NB4 (cell line): ENCODE measurements around the gene ASCC1.
A peak's percentile ranks its signal among the peaks of the same experiment; 100 is the strongest.

Experiments
- DNase-seq: peaks from one replicate; pipeline ENCODE4 v3.0.0; 2010; ENCODE audit warnings: low read depth
- H3K4me3 ChIP-seq: one replicate; pipeline ENCODE4 v1.5.1; 2011; ENCODE audit warnings: mild to moderate bottlenecking, low read depth, low read length, moderate library complexity
- MYC ChIP-seq: IDR thresholded peaks from 2 replicates; pipeline ENCODE4 v1.6.1; 2011; ENCODE audit warnings: low read depth, low read length
- POLR2A ChIP-seq: IDR thresholded peaks from 2 replicates; pipeline ENCODE4 v1.6.1; 2011; ENCODE audit warnings: mild to moderate bottlenecking; ENCODE audit not compliant: insufficient read length; ENCODE audit errors: extremely low read depth
- TF ChIP-seq, protein P1 (sequence below): IDR thresholded peaks from 2 replicates; pipeline ENCODE4 v1.6.1; 2011; ENCODE audit warnings: low read depth, low read length
- TF ChIP-seq, protein P2 (sequence below): IDR thresholded peaks from one replicate; pipeline ENCODE4 v1.5.1; 2012; ENCODE audit warnings: low read depth, low read length

ASCC1 gene

DNA sequence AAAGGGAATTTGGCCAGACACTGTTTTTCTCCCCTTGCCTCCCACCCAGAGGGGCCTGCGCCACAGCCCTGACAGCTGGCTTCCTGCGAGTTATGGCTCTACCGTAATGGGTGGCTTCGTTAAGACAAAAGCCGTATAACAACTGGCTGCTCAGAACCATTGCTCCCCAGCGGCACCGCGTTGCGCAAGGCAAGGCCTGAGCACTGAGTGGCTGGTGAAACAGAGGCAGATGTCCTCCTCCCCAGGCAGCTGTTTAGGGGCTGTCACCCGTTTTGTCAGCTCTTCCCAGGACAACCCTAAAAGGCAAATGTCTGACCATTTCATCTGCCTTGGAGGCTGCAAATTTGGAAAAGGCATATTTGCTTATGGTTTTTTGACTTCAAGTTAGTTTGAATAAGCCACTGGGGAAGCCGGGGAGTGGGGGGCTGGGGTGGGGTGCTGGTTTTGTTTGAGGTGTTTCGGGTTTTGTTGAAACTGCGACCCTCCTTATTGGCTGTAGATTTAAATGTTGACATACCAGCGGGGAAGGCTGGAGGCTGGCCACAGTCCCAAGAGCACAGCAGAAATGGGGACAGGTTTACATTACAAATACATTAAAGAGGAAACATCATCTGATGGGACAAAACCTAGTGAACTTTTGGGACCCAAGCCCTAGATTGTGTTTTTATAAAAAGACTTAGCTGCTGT is 127.0 kb downstream of the ASCC1 start:
- H3K4me3 ChIP-seq, result peak overlapping the region; percentile 26
- TF ChIP-seq, protein P1, sequence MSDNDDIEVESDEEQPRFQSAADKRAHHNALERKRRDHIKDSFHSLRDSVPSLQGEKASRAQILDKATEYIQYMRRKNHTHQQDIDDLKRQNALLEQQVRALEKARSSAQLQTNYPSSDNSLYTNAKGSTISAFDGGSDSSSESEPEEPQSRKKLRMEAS, result peak; percentile 85
- TF ChIP-seq MYC (peak; percentile 75), POLR2A (no peak)
- TF ChIP-seq, protein P2, sequence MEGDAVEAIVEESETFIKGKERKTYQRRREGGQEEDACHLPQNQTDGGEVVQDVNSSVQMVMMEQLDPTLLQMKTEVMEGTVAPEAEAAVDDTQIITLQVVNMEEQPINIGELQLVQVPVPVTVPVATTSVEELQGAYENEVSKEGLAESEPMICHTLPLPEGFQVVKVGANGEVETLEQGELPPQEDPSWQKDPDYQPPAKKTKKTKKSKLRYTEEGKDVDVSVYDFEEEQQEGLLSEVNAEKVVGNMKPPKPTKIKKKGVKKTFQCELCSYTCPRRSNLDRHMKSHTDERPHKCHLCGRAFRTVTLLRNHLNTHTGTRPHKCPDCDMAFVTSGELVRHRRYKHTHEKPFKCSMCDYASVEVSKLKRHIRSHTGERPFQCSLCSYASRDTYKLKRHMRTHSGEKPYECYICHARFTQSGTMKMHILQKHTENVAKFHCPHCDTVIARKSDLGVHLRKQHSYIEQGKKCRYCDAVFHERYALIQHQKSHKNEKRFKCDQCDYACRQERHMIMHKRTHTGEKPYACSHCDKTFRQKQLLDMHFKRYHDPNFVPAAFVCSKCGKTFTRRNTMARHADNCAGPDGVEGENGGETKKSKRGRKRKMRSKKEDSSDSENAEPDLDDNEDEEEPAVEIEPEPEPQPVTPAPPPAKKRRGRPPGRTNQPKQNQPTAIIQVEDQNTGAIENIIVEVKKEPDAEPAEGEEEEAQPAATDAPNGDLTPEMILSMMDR, result no peak
- peak; percentile 96 for DNase-seq

DNA sequence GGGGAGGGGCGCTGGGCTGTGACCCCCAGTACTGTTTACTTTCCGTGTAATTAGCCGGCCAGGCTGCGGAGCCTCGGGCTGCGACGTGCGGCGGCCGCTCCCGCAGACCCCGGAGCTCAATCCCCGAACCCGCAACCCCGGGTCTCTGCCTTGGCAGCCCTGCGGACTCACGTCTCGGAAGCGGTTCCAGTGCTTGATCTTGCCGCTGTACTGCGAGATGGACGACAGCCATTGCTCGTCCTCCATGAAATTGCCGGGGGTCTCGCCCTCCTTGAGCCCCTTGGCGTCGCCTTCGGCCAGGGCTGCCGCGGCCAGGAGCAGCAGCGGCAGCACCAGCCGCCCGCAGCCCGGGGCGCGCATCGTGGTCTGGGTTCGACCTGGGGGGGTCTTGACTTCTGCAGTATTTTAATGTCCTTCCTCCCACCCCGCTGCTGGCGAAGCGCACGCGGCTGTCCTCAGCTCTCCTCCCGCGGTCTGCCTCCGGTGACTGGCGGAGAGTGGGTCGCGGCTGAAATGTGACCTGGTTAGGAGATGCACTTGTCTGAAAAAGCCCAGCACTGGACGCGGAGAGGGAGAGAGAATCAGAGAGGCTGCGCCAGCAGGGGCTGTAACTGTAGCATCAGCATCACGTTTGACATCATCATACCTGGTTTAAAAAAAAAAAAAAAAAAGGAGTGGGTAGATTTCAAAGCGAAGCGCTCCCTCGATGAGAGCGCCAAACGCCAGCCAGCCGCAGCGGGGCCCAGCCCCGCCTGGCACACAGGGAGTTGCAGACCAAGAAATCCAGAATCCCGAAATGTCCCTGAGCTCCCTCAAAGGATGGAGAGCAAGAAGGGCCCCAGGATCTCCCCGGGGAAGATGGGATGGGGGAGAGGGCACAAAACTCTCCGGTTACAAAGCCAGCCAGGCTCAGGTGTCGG is 127.8 kb downstream of the ASCC1 start, which contains the start of gene SPOCK2:
Gene SPOCK2, minus strand, starts transcription at position 583 of the 920 bp plus-strand sequence. Its CDS starts 223 bp downstream, at position 360.
- DNase-seq, result peak; percentile 44
- H3K4me3 ChIP-seq, result peak within 1 kb of the TSS; percentile 26
- TF ChIP-seq, protein P1, result no peak

DNA sequence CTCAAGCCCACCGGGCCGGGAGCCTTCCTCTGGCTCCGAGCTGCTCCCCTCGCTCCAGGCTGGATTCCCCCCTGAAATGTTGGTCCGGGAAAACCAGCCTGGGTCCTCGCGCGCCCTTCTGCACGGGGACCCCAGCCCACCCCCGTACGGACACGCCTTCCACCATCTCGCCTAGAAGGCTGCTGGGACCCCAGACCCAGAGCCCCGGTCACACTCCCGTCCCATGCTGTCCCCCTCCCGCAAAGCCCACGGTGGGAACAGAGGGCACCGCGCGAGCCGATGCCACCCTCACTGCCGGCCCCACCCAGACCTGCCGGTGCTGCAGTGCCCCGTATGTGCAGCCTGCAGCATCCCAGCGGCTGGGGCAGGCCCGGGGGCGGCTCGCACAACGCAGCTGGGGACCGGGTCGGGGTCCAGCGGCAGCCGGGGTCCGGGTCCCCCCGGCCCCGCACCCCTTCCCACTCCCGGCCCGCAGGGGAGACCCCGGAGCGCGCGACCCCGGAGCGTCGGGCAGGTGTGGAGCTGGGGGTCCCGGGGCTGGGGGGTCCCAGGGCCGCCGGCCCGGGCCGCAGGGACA is 128.6 kb downstream of the ASCC1 start:
- no peak for DNase-seq
- TF ChIP-seq, protein P1, result no peak
- TF ChIP-seq POLR2A, result no peak
- TF ChIP-seq MYC, result no peak
- TF ChIP-seq, protein P2, result no peak
- no peak overlapping the region for H3K4me3 ChIP-seq

DNA sequence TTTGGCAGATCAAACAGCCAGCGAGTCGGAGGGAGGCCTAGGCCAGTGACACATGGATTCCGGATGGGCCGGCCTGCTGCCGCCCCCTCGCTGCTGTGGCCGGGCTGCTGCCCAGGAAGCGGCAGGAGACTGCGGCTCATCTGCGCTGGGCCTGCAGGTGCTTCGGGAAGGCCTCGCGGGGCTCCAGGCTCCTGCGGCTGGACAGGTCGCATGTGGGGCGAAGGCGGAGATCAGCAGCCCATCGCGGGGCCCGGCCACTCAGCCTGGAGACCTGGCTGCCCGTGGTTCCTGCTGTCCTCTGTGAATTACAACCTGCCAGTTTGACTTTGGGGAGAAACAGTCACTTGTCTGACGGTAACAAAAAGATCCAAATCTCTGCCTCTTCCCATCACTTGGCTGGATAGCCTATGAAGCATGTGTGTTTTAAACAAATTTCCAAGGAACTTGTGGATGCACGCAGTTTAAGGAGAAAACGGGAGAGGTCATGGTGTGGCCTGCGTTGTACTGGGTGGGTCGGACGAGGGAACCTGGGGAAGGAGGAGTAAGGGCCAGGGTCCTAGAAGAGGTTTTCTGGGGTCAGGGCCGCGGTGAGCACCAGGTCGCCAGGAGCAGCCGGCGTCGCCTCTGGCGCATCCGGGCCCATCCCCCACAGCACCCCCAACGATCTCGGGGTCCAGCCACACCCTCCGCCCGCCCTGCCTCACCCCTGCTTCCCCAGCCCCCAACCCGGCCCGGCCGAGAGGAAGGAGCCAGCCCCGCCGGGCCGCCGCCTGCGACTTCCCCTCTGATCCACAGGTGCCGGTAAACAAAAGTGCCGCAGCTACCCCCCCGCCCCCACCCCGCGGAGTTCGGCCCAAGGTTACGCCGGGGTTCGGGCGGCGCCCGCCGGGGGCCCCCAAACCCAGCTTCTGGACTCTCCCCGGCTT is 129.3 kb downstream of the ASCC1 start:
- DNase-seq, result no peak
- TF ChIP-seq, protein P2, result no peak
- no peak for TF ChIP-seq POLR2A
- TF ChIP-seq, protein P1, result no peak
- no peak for TF ChIP-seq MYC
- H3K4me3 ChIP-seq, result no peak overlapping the region

DNA sequence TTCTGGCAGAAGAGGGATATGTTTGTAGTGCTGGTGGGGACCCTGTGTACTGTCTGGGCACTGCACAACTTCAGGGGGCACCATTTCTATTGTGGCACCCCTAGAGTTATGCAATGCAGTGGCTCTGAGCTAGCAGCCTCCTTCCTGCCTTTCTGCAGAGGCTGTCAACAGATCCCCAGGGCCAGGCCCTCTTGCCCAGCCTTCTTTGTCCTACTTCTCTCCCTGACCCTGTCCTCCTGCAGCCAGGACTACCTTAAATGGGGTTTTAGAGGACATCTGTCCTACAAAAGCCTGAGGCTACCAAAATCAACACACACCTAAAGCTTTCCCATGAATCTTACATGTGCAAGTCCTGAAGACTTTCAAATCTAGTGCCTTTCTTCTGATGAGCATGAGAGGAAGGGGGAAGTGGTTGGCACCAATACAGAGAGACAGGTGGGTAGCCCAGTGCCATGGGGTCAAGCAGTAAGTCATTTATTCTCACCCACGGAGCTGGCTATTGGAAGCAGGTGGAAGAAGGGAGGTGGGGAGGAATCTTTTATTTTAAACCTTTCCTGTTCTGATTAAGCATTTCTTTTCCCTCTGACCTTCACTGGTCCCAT is 130.1 kb downstream of the ASCC1 start:
- no peak overlapping the region for H3K4me3 ChIP-seq
- DNase-seq, result peak; percentile 39
- TF ChIP-seq POLR2A, result no peak
- TF ChIP-seq, protein P1, result no peak; the same call in 1 of the 2 replicates
- TF ChIP-seq MYC, result no peak
- TF ChIP-seq, protein P2, result no peak
